Skeletal muscle satellite cell (primary cell): Measurements from ENCODE around the gene GRK5. TPM values are rescaled to one million over a fixed set of nuclear protein-coding genes. Genes with fewer than 3 reads are reported as not detected.

ENCODE experiments used
- H3K27me3 ChIP-seq: 2 replicates; pipeline ENCODE4 v1.7.0; 2013; ENCODE audit warnings: low read length; ENCODE audit not compliant: control insufficient read depth, insufficient read depth
- H3K36me3 ChIP-seq: 2 replicates; pipeline ENCODE4 v1.7.0; 2013; ENCODE audit warnings: mild to moderate bottlenecking, control low read depth, low read length; ENCODE audit not compliant: insufficient read depth
- H3K4me1 ChIP-seq: 2 replicates; pipeline ENCODE4 v1.7.0; 2013; ENCODE audit warnings: low read length; ENCODE audit not compliant: control insufficient read depth, insufficient read depth
- H3K4me2 ChIP-seq: 2 replicates; pipeline ENCODE4 v1.7.0; 2013; ENCODE audit warnings: mild to moderate bottlenecking, low read length
- H3K4me3 ChIP-seq: 2 replicates; pipeline ENCODE4 v1.7.0; 2013; ENCODE audit warnings: low read length
- H3K9ac ChIP-seq: 2 replicates; pipeline ENCODE4 v1.7.0; 2013; ENCODE audit warnings: mild to moderate bottlenecking, low read depth, low read length, moderate library complexity
- H3K9me3 ChIP-seq: replicated peaks from 2 replicates; pipeline ENCODE4 v1.7.0; 2013; ENCODE audit warnings: mild to moderate bottlenecking, control low read depth, low read length
- small RNA-seq: library from RNA; depleted of rRNA; stranded (forward); fragments of <200 nt; gene quantifications from one replicate; pipeline ENCODE3, GENCODE V24; 2012

GRK5 gene

GRCh38 chr10:119500123-119500795 is 292.9 kb downstream of the GRK5 start:
- Histone ChIP-seq H3K4me2 (no peak overlapping the region), H3K4me1 (peaks cover 2% of the 10 kb centered on the region), H3K9ac (no peak overlapping the region), H3K36me3 (peaks cover 6% of the 10 kb centered on the region), H3K4me3 (no peak overlapping the region), H3K27me3 (no peaks in the 10 kb centered on the region), H3K9me3 (no peaks in the 10 kb centered on the region)

DNA sequence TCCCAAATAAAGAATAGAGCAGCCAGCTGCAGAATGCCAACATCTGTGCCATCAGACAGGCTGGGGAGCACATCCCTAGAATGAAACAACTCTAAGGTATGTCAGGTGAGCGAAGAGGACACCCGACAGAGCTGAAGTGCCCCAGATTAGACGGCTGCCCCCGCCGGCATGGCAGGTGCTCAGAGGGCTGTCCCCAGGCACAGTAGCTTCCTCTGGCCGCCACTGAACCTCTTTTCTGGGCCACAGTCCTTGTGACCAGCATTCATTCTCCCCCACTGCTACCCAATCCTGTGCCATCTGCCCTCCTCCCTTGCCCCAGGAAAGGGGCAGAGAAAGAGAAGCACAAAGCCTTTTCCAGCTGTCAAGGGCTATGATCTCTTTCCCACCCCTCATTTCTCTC is 293.4 kb downstream of the GRK5 start:
- H3K36me3 ChIP-seq = peaks cover 6% of the 10 kb centered on the region
- no peaks in the 10 kb centered on the region for H3K4me1 ChIP-seq
- no peak overlapping the region for H3K9ac ChIP-seq
- H3K27me3 ChIP-seq = no peaks in the 10 kb centered on the region
- H3K4me3 ChIP-seq = no peak overlapping the region
- H3K4me2 ChIP-seq = no peak overlapping the region
- H3K9me3 ChIP-seq = no peaks in the 10 kb centered on the region

GRCh38 chr10:119501690-119502089 is 294.3 kb downstream of the GRK5 start:
- no peaks in the 10 kb centered on the region for H3K9me3 ChIP-seq
- H3K9ac ChIP-seq = no peak overlapping the region
- H3K4me1 ChIP-seq = no peaks in the 10 kb centered on the region
- no peak overlapping the region for H3K4me3 ChIP-seq
- H3K27me3 ChIP-seq = no peaks in the 10 kb centered on the region
- peaks cover 6% of the 10 kb centered on the region for H3K36me3 ChIP-seq
- H3K4me2 ChIP-seq = no peak overlapping the region

DNA sequence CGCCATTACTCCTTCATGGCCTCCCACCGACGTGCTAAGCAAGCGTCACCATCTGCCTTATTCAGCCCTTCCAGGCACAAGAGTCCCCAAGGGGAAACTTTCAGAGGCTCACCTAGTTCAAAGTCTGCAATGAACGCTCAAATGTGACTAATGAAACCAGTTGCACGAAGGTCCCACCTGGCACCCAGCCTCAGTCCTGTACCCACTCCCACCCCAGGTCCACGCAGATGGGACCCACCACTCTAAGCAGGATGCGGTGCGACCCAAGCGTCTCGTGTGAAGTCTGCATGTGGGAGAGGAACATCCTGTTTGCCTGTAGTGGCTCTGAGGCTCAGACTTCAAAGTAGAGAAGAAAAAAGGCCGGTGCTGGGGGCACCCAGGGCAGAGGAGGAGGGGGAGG is 294.8 kb downstream of the GRK5 start:
- Histone ChIP-seq H3K36me3 (peaks cover 6% of the 10 kb centered on the region), H3K4me1 (no peaks in the 10 kb centered on the region), H3K4me3 (no peak overlapping the region), H3K4me2 (no peak overlapping the region), H3K9me3 (no peaks in the 10 kb centered on the region), H3K9ac (no peak overlapping the region), H3K27me3 (no peaks in the 10 kb centered on the region)

- no peak overlapping the region for H3K4me3 ChIP-seq
- no peak overlapping the region for H3K9ac ChIP-seq
- no peaks in the 10 kb centered on the region for H3K4me1 ChIP-seq
- no peaks in the 10 kb centered on the region for H3K9me3 ChIP-seq
- H3K27me3 ChIP-seq = no peaks in the 10 kb centered on the region
- peaks cover 6% of the 10 kb centered on the region for H3K36me3 ChIP-seq
- H3K4me2 ChIP-seq = no peak overlapping the region
Observed at GRCh38 chr10:119502618-119503155, 295.3 kb downstream of the GRK5 start.

- H3K36me3 ChIP-seq = peaks cover 6% of the 10 kb centered on the region
- H3K4me1 ChIP-seq = no peaks in the 10 kb centered on the region
Observed at GRCh38 chr10:119503821-119504220, 296.4 kb downstream of the GRK5 start.

DNA sequence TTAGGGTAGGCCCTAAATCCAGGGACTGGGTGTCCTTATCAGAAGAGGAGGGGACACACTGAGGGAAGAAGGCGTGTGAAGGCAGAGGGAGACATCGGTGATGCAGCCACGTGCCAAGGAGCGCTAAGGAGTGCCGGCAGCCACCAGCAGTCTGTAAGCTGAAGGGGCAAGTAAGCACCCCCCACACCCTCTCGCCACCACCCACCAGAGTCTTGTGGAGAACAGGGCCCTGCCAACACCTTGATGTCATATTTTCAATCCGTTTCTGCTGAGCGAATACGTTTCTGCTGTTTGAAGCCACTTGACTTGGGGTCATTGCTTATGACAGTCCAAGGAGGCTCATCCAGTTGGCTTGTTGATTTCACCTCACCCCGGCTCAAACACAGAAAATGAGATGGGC is 297.3 kb downstream of the GRK5 start:
- no peaks in the 10 kb centered on the region for H3K27me3 ChIP-seq
- H3K36me3 ChIP-seq = peaks cover 6% of the 10 kb centered on the region
- no peak overlapping the region for H3K4me3 ChIP-seq
- no peak overlapping the region for H3K9ac ChIP-seq
- H3K4me1 ChIP-seq = no peaks in the 10 kb centered on the region
- no peaks in the 10 kb centered on the region for H3K9me3 ChIP-seq
- H3K4me2 ChIP-seq = no peak overlapping the region

More at GRCh38 chr10:119503821-119504220, 296.4 kb downstream of the GRK5 start:
- Histone ChIP-seq H3K9ac (no peak overlapping the region), H3K4me3 (no peak overlapping the region), H3K4me2 (no peak overlapping the region), H3K9me3 (no peaks in the 10 kb centered on the region), H3K27me3 (no peaks in the 10 kb centered on the region)

DNA sequence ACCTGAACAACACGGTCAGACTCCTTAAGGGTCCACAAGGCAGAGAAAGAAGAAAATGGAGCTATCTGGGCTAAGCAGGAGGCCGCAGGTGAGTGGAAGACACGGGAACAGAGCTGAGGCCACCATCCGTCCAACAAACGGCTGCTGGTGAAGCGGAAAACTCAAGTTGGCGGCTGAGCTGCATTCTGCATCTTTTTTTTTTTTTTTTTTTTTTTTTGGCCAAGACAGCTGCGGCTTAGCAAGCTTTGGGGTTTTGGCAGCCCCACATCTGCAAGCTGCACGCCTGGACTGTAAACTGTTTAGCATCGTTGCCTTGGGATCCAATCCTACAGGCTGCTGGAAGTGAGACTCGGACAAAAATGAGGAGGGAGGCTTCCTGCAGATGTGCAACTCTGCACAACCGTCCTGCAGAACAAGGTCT is 297.8 kb downstream of the GRK5 start:
- H3K9me3 ChIP-seq = no peaks in the 10 kb centered on the region
- H3K27me3 ChIP-seq = no peaks in the 10 kb centered on the region
- H3K9ac ChIP-seq = no peak overlapping the region
- no peak overlapping the region for H3K4me3 ChIP-seq
- H3K4me1 ChIP-seq = peaks cover 2% of the 10 kb centered on the region
- H3K4me2 ChIP-seq = no peak overlapping the region
- peaks cover 6% of the 10 kb centered on the region for H3K36me3 ChIP-seq

Small RNA genes lying within 50 kb of the gene (small RNA-seq; reads per million reads assigned to genes)
- gene MIR4681 (not detected), gene RN7SL749P (not detected)
